Measurements from ENCODE around the gene SRC.

- TF ChIP-seq EZH2 (IDR thresholded peaks at IDR 0.05) (no peak), CTCF (IDR thresholded peaks at IDR 0.05) (no peak), EZH2phosphoT487 (IDR thresholded peaks at IDR 0.05) (no peak)
Measured at GRCh38 chr20:37364927-37365272, 19.0 kb downstream of the SRC start.
